GM12878 (cell line): ENCODE measurements around the gene HNRNPAB. TPM values are rescaled to one million over a fixed set of nuclear protein-coding genes. Genes with fewer than 3 reads are reported as not detected.
A peak's percentile ranks its signal among the peaks of the same experiment; 100 is the strongest.

Experiments
- CHD2 ChIP-seq: IDR thresholded peaks from 2 replicates; pipeline ENCODE4 v1.6.1; 2011; ENCODE audit warnings: low read depth, low read length, improper control_type of control experiment, borderline replicate concordance
- CREB1 ChIP-seq: IDR thresholded peaks from 2 replicates; pipeline ENCODE4 v1.6.1; 2012; ENCODE audit warnings: low read depth, mild to moderate bottlenecking, inconsistent platforms
- CREM ChIP-seq: IDR thresholded peaks from 2 replicates; pipeline ENCODE4 v1.6.1; 2014; ENCODE audit warnings: antibody characterized with exemption, low read depth
- EED ChIP-seq: sonication (generic); IDR thresholded peaks from 2 replicates; pipeline ENCODE4 v1.6.1; 2016; ENCODE audit warnings: antibody characterized with exemption, low read depth
- EP300 ChIP-seq, 2 experiments: fragments of 150-350 bp in 1 of 2; IDR thresholded peaks; 2 replicates each; pipeline ENCODE4 v1.6.1; 2011 to 2012; ENCODE audit warnings: low read depth in 2 of 2, low read length in 2 of 2, borderline replicate concordance in 1 of 2, improper control_type of control experiment in 1 of 2, inconsistent platforms in 1 of 2; ENCODE audit not compliant: control insufficient read depth in 1 of 2
- EZH2 ChIP-seq: IDR thresholded peaks from 2 replicates; pipeline ENCODE4 v1.6.1; 2012; ENCODE audit warnings: low read depth, mild to moderate bottlenecking, control low read depth, inconsistent platforms, low read length, borderline replicate concordance; ENCODE audit not compliant: control insufficient read depth
- JUND ChIP-seq: IDR thresholded peaks from 2 replicates; pipeline ENCODE4 v1.6.1; 2012; ENCODE audit warnings: low read depth, mild to moderate bottlenecking, low read length, improper control_type of control experiment, moderate library complexity
- MEF2A ChIP-seq: IDR thresholded peaks from 2 replicates; pipeline ENCODE4 v1.6.1; 2011; ENCODE audit warnings: low read depth, mild to moderate bottlenecking, low read length, moderate library complexity; ENCODE audit not compliant: insufficient read depth
- MTA2 ChIP-seq: fragments of 450-650 bp; IDR thresholded peaks from 2 replicates; pipeline ENCODE4 v1.6.1; 2016; ENCODE audit warnings: low read depth, mild to moderate bottlenecking, moderate library complexity
- MTA3 ChIP-seq: IDR thresholded peaks from 2 replicates; pipeline ENCODE4 v1.6.1; 2012; ENCODE audit warnings: low read length, inconsistent platforms, borderline replicate concordance
- PKNOX1 ChIP-seq: fragments of 450-650 bp; IDR thresholded peaks from 2 replicates; pipeline ENCODE4 v1.6.1; 2016; ENCODE audit warnings: mild to moderate bottlenecking
- RAD51 ChIP-seq: fragments of 450-650 bp; IDR thresholded peaks from 2 replicates; pipeline ENCODE4 v1.6.1; 2016; ENCODE audit warnings: moderate library complexity, mild to moderate bottlenecking, inconsistent platforms
- SIN3A ChIP-seq: IDR thresholded peaks from 2 replicates; pipeline ENCODE4 v1.6.1; 2012; ENCODE audit warnings: low read depth, low read length, improper control_type of control experiment
- SMAD5 ChIP-seq: IDR thresholded peaks from 2 replicates; pipeline ENCODE4 v1.6.1; 2016; ENCODE audit warnings: antibody characterized with exemption, low read depth
- SRF ChIP-seq, 2 experiments: IDR thresholded peaks; 2 replicates each; pipeline ENCODE4 v1.6.1; 2011; ENCODE audit warnings: low read depth in 2 of 2, low read length in 2 of 2, mild to moderate bottlenecking in 1 of 2, moderate library complexity in 1 of 2
- TARDBP ChIP-seq: IDR thresholded peaks from 2 replicates; pipeline ENCODE4 v1.6.1; 2016; ENCODE audit warnings: borderline replicate concordance
- TCF7 ChIP-seq: IDR thresholded peaks from 2 replicates; pipeline ENCODE4 v1.6.1; 2014; ENCODE audit warnings: antibody characterized with exemption, borderline replicate concordance
- USF2 ChIP-seq: IDR thresholded peaks from 2 replicates; pipeline ENCODE4 v1.6.1; 2011; ENCODE audit warnings: low read depth, low read length, improper control_type of control experiment, borderline replicate concordance
- ZBTB4 ChIP-seq: fragments of 450-650 bp; formaldehyde crosslinking; IDR thresholded peaks from 2 replicates; pipeline ENCODE4 v1.4.0; 2022; ENCODE audit warnings: mild to moderate bottlenecking, moderate library complexity
- ZBTB40 ChIP-seq: fragments of 450-650 bp; IDR thresholded peaks from 2 replicates; pipeline ENCODE4 v1.6.1; 2016; ENCODE audit warnings: mild to moderate bottlenecking, moderate library complexity, borderline replicate concordance
- ZNF217 ChIP-seq: fragments of 450-650 bp; IDR thresholded peaks from 2 replicates; pipeline ENCODE4 v1.6.1; 2017; ENCODE audit warnings: antibody characterized with exemption, mild to moderate bottlenecking
- polyA plus RNA-seq, 11 experiments: library from polyadenylated mRNA; depleted of rRNA in 4 of 11; unstranded in 6 of 11; stranded (reverse) in 5 of 11; fragments of >200 nt; fragmentation: Nextera tagmentation in 4 of 11; fragmentation: Illumina TruSeq in 1 of 11; extraction: Ambion mirVana in 4 of 11; extraction: Trizol in 1 of 11; gene quantifications; 1 replicate in 1 of 11; 2 replicates in 10 of 11; pipeline versions ENCODE4 v1.2.1 to v1.2.3, GENCODE V29; 2011 to 2016; ENCODE audit warnings: inconsistent platforms in 2 of 11, missing spikeins in 2 of 11, low read depth in 1 of 11
- total RNA-seq, 4 experiments: library from RNA; depleted of rRNA in 3 of 4; stranded (reverse); fragments of >200 nt in 3 of 4; fragmentation: Illumina TruSeq in 1 of 4; extraction: Trizol in 1 of 4; gene quantifications; 2 replicates each; pipeline versions ENCODE4 v1.2.1 to v1.2.3, GENCODE V29; 2013 to 2021

HNRNPAB gene
- total and polyA plus RNA-seq, 10 of the 15 experiments (the other 5 are each of a cell fraction or from before 2014, with no cell fraction given) = 42.3 to 330 (median 230) TPM

- TF ChIP-seq MTA2 = no peak
- no peak for TF ChIP-seq TARDBP
- TF ChIP-seq MTA3 = no peak
- TF ChIP-seq ZBTB40 = no peak
- no peak for TF ChIP-seq SMAD5
- TF ChIP-seq RAD51 = no peak
- TF ChIP-seq SIN3A = no peak
- TF ChIP-seq USF2 = no peak
- no peak for TF ChIP-seq JUND
- no peak for TF ChIP-seq ZBTB4 (CRISPR knock-in tag)
- no peak for TF ChIP-seq ZNF217
- no peak for TF ChIP-seq CREM
- TF ChIP-seq EED = no peak
- TF ChIP-seq CREB1 = no peak
- TF ChIP-seq TCF7 = no peak
- no peak for TF ChIP-seq SRF (IDR thresholded peaks at IDR 0.05; ENCODE audit: low read depth in 2 of 2, low read length in 2 of 2)
- TF ChIP-seq EZH2 = no peak
- no peak for TF ChIP-seq EP300 (IDR thresholded peaks at IDR 0.05; ENCODE audit: borderline replicate concordance in 1 of 2, control insufficient read depth in 1 of 2, low read depth in 2 of 2, low read length in 2 of 2)
- TF ChIP-seq MEF2A = no peak
- TF ChIP-seq CHD2 = no peak
- TF ChIP-seq PKNOX1 = peak; percentile 68
These were observed 30.6 kb downstream of the HNRNPAB start (continued) for GRCh38 chr5:178234750-178235587.
